ENCODE measurements around the gene CD72. TPM values are rescaled to one million over a fixed set of nuclear protein-coding genes. Genes with fewer than 3 reads are reported as not detected.

CD72 gene
- total RNA-seq, 1 experiment from 2014 or later: 0.15 TPM

- no peak overlapping the region for H3K27ac ChIP-seq (ENCODE audit: low read length)
- POLR2A ChIA-PET (ENCODE audit: unreplicated experiment): interaction anchor here (0.6 kb wide), 1 partner anchor 55 kb away, joined by 4 read pairs; no protein-coding TSS in a partner anchor
Measured at GRCh38 chr9:35564658-35565061, 53.6 kb downstream of the CD72 start.

DNA sequence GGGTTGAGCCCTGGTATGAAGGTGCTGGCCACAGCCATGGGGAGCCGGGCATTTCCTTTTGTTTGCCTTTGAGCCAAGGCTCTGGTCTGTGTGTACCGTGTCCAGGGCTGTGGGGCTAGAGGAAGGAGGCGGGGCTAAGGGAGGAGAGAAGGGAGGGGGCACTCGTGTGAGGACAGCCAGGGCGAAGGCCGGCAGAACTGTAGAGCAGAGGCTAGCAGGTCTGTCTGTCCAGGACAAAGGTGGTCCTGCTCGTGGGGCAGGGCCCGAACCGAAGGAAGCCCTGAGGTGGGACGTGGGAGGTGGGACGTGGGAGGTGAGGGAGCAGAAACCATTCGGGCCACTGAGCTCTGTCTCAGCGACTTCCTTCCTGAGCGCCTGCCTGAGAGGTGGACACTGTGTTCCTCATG lies 54.4 kb downstream of the CD72 start:
- H3K4me3 ChIP-seq (ENCODE audit: low read length): no peak overlapping the region
- H3F3A ChIP-seq (ENCODE audit: low read length, unreplicated experiment): no peaks in the 10 kb centered on the region
- no peak overlapping the region for H2AFZ ChIP-seq (ENCODE audit: low read length)
- no peaks in the 10 kb centered on the region for H4K20me1 ChIP-seq (ENCODE audit: low read length)
- no peaks in the 10 kb centered on the region for H3K4me1 ChIP-seq (ENCODE audit: insufficient read depth, low read length)
- intact Hi-C loops (cut with micrococcal nuclease): no loop called here
- H3K9me3 ChIP-seq (ENCODE audit: low read length): no peaks in the 10 kb centered on the region
- ATAC-seq: no peak
- H3K36me3 ChIP-seq (ENCODE audit: low read depth, low read length): no peaks in the 10 kb centered on the region
- TF ChIP-seq EZH2 (IDR thresholded peaks at IDR 0.05; ENCODE audit: low read length, unreplicated experiment) (no peak), EZH2phosphoT487 (IDR thresholded peaks at IDR 0.05; ENCODE audit: borderline replicate concordance, low read length) (no peak)
- no peak overlapping the region for H3K27ac ChIP-seq (ENCODE audit: low read length)
- POLR2A ChIA-PET (ENCODE audit: unreplicated experiment): no interaction called here
- H3K9ac ChIP-seq (ENCODE audit: low read length): no peak overlapping the region
- H3K4me2 ChIP-seq (ENCODE audit: low read length): no peak overlapping the region
- no TSS peak for BruUV-seq (replicated peaks)
- no peaks in the 10 kb centered on the region for H3K27me3 ChIP-seq (ENCODE audit: low read length)
- CTCF ChIA-PET: no interaction called here
- no peaks in the 10 kb centered on the region for H3K9me2 ChIP-seq (replicated peaks; ENCODE audit: low read length)
- DNase-seq: no peak
- H3K79me2 ChIP-seq (ENCODE audit: low read length): no peaks in the 10 kb centered on the region

More at GRCh38 chr9:35564658-35565061, 53.6 kb downstream of the CD72 start:
- Histone ChIP-seq H3K9me2 (replicated peaks; ENCODE audit: low read length) (no peaks in the 10 kb centered on the region), H2AFZ (ENCODE audit: low read length) (no peak overlapping the region), H3K27me3 (ENCODE audit: low read length) (no peaks in the 10 kb centered on the region), H3K4me2 (ENCODE audit: low read length) (no peak overlapping the region), H3K4me1 (ENCODE audit: insufficient read depth, low read length) (no peaks in the 10 kb centered on the region), H3K9ac (ENCODE audit: low read length) (no peak overlapping the region), H3K4me3 (ENCODE audit: low read length) (no peak overlapping the region), H4K20me1 (ENCODE audit: low read length) (no peaks in the 10 kb centered on the region), H3K36me3 (ENCODE audit: low read depth, low read length) (no peaks in the 10 kb centered on the region), H3K79me2 (ENCODE audit: low read length) (no peaks in the 10 kb centered on the region), H3F3A (ENCODE audit: low read length, unreplicated experiment) (no peaks in the 10 kb centered on the region), H3K9me3 (ENCODE audit: low read length) (no peaks in the 10 kb centered on the region)
- CTCF ChIA-PET: no interaction called here
- no peak for DNase-seq
- no TSS peak for BruUV-seq (replicated peaks)
- TF ChIP-seq CTCF (conservative IDR thresholded peaks at IDR 0.05; ENCODE audit: low read depth, low read length) (no peak), EZH2phosphoT487 (IDR thresholded peaks at IDR 0.05; ENCODE audit: borderline replicate concordance, low read length) (no peak), EZH2 (IDR thresholded peaks at IDR 0.05; ENCODE audit: low read length, unreplicated experiment) (no peak)
- no peak for ATAC-seq
- intact Hi-C loops (cut with micrococcal nuclease): no loop called here

GRCh38 chr9:35562895-35563780 lies 55.1 kb downstream of the CD72 start:
- Histone ChIP-seq H3K9me3 (ENCODE audit: low read length) (no peaks in the 10 kb centered on the region), H3K9me2 (replicated peaks; ENCODE audit: low read length) (no peaks in the 10 kb centered on the region), H3K27ac (ENCODE audit: low read length) (no peak overlapping the region), H3K79me2 (ENCODE audit: low read length) (no peaks in the 10 kb centered on the region), H3K27me3 (ENCODE audit: low read length) (no peaks in the 10 kb centered on the region), H3K4me1 (ENCODE audit: insufficient read depth, low read length) (no peaks in the 10 kb centered on the region), H3K36me3 (ENCODE audit: low read depth, low read length) (no peaks in the 10 kb centered on the region), H4K20me1 (ENCODE audit: low read length) (no peaks in the 10 kb centered on the region), H3K4me3 (ENCODE audit: low read length) (no peak overlapping the region), H3K4me2 (ENCODE audit: low read length) (no peak overlapping the region), H3F3A (ENCODE audit: low read length, unreplicated experiment) (no peaks in the 10 kb centered on the region), H3K9ac (ENCODE audit: low read length) (no peak overlapping the region), H2AFZ (ENCODE audit: low read length) (no peak overlapping the region)
- TF ChIP-seq EZH2 (IDR thresholded peaks at IDR 0.05; ENCODE audit: low read length, unreplicated experiment) (no peak), CTCF (conservative IDR thresholded peaks at IDR 0.05; ENCODE audit: low read depth, low read length) (no peak), EZH2phosphoT487 (IDR thresholded peaks at IDR 0.05; ENCODE audit: borderline replicate concordance, low read length) (no peak)
- intact Hi-C loops (cut with micrococcal nuclease): no loop called here
- ATAC-seq (no peak), DNase-seq (no peak)
- POLR2A ChIA-PET (ENCODE audit: unreplicated experiment): no interaction called here
- BruUV-seq (replicated peaks): no TSS peak
- CTCF ChIA-PET: no interaction called here

Data from PC-3 (cell line).